GM18868 (cell line): Measurements from ENCODE around the gene FRYL.

ENCODE experiments used
- ATAC-seq: cut with Tn5 transposase; IDR thresholded peaks from one replicate; pipeline ENCODE4 v1.9.1; 2021; ENCODE audit warnings: mild to moderate bottlenecking, moderate library complexity; ENCODE audit not compliant: unreplicated experiment

Gene FRYL

DNA sequence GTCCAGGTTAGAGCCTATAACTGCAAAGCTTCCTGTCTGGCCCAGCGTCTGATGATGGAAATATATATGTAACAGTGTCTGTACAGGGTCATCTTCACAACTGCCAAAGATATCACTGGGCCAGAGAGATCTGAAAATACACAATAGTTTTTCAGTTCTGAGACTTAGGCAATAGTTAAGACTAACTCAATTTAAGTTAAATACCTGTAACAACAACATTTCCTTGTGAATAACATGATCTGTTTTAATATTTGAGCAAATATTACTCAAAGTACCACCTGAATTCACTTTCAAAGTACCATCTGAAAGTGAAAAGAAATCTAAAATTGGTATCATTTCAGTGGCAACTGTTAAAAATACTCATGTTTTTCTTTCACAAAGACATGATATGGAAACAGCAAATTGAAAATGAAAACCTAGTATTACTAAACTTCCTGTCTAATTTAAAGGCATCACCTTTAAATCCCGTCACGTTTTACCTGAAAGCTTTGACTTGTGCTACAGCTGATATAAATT, 280.5 kb downstream of the FRYL start:
- peak; percentile 84 for ATAC-seq

GRCh38 chr4:48498895-48499294, 281.2 kb downstream of the FRYL start:
- ATAC-seq = no peak

- ATAC-seq = no peak
Observed at GRCh38 chr4:48495941-48496340, 284.1 kb downstream of the FRYL start.

DNA sequence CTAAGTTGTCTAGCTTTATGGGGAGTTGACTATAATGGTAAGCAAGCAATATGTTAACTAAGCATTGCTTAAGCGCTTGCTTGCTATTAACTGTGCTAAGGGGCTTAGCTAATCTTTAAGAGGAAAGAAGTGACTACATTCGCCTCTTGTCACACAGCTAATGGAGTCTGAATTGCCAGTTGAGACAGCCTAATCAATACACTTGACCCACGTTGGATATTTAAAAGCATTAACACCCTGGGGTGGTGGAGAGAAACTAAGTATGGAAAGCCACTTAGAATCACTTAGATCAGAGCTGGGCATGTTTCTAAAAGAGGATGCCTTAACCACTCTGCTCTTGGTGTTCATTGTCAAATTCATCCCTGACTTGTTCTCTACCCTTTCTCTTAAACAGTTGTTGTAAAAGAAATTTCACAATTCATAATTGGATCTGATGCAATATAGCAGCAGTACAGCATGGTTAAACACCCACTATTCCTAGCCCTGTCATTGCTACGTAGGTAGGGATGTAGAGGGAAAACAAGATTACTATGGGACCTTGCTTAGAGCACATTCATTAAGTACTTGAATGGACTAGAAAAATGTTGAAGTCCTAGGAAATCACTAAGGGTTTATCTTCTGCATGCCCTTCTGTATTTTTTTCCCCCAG, 286.5 kb downstream of the FRYL start:
- ATAC-seq = no peak

DNA sequence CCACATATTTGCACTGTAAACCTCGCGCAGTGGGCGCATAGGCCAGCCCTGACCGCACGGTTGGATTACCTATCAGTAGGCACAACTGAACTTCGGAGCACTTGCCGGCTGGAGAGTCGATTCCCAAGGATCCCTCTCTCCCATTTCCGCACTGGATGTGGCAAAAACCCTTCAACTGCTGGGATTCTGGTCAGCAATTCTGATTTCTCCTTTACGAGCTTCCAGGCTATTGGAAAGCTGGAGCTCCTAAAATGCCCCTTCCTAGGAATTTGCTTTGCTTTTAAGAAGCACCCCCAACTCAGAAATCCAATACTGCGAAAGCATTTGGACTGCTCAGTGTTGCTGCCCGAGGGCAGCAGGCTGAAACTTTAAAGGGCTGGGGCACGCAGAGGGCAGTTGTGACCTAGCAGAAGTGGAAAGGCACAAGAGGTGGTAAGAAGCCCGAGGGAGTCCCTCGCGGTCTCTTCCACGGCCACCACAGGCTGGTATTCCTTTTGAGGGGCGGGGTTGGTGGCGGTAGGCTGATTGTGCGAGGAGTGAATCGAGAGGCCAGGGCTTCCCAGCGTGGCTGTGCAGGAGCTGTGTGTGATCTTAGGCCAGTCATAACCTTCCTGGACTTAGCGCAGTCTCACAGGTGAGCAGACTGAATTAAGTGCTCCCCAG, 288.4 kb downstream of the FRYL start:
- ATAC-seq = no peak

GRCh38 chr4:48490680-48491513, 289.2 kb downstream of the FRYL start:
- no peak for ATAC-seq

DNA sequence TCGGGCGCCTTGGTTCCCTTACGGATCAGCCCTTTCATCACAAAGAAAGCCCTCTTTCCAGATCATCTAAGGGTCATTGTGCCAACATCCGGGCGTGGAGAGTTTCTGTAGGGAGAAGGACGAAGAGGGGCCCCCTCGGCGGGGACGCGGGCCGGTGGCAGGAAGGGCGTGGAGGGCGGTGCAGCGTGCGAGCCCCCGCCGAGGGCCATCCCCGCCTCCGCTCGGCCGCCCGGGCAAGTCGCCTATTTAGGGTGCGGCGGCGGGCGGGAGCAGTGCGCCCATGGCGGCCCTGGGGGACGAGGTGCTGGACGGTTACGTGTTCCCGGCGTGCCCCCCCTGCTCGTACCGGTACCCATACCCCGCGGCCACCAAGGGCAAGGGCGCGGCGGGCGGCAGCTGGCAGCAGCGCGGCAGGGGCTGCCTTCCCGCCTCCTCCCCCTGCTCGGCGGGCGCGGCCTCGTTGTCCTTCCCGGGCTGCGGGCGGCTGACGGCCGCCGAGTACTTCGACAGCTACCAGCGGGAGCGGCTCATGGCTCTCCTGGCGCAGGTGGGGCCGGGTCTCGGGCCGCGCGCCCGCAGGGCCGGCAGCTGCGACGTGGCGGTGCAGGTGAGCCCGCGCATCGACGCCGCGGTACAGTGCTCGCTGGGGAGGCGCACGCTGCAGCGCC, 289.9 kb downstream of the FRYL start, which contains the start of gene ZAR1:
Gene ZAR1 (plus strand): TSS at position 241 of the 668 bp plus-strand sequence. CDS start 40 bp downstream, at position 281.
- ATAC-seq = no peak

GRCh38 chr4:48489683-48490011, 290.4 kb downstream of the FRYL start:
- ATAC-seq = no peak

DNA sequence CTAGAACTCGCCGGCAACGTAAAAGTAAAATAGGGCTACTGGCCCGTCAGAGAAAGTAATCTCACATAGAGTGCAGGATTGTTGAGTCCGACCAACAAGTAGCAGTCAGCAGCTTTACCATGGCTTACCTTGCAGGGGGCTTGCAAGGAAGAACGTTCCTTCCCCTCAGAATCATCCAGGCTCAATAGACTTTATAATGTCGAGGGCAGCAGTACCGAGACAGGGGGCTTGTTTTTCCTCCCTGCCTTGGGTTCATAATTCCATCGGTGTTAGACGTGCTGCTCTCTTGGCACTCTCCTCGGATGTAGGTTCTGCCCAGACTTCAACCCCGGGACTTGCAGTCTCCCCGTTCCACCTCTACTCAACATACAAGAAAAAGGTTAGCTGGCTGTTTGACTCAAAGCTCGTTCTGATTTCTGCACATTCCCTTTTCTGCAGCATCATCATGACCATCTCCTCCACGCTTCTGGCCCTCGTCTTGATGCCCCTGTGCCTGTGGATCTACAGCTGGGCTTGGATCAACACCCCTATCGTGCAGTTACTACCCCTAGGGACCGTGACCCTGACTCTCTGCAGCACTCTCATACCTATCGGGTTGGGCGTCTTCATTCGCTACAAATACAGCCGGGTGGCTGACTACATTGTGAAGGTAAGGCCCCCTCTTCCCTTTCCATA, 295.4 kb downstream of the FRYL start:
- no peak for ATAC-seq

DNA sequence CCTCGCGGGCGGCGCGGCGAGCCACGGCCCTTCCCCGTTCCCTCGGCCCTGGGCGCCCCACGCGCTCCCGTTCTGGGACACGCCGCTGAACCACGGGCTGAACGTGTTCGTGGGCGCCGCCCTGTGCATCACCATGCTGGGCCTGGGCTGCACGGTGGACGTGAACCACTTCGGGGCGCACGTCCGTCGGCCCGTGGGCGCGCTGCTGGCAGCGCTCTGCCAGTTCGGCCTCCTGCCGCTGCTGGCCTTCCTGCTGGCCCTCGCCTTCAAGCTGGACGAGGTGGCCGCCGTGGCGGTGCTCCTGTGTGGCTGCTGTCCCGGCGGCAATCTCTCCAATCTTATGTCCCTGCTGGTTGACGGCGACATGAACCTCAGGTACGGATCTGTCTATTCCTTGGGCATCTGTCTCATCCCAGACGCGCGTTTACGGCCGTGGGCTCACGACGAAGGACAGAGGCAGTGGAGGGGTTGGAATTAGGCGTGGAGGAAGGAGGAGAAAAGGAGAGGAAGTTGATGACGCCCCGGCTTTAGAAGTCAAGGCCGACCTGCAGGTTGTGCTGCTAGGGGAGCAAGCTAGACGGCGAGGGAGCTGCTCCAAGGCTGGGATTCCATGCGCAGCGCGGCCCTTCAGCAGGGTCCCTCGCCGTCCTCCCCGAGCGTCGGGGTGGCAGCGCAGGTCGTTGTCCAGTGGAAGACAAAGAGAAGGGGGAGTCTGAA, 296.1 kb downstream of the FRYL start:
- ATAC-seq = no peak

GRCh38 chr4:48483006-48483776, 296.9 kb downstream of the FRYL start, which contains the start of gene SLC10A4:
SLC10A4 (plus strand) TSS chr4:48483343; CDS start chr4:48483562, 219 bp downstream.
- ATAC-seq = no peak

DNA sequence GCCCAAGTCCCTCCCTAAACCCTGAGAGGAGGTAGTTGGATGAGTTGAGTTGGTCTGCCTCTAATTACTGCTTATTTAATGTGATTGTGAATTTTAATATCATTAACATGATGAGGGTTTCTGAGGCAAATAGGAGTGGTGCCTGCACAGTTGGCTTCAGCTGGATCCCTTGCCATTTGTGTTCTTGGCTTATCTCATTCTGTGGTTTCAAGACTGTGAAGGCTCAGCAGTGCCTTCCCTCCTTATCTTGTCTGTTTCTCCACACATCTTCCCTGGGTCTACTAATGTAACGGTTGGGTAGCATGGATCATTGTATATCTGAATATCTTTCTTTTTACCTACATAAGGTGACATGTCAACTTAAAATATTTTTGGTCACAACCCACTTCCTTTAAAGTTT, 298.5 kb downstream of the FRYL start:
- no peak for ATAC-seq

DNA sequence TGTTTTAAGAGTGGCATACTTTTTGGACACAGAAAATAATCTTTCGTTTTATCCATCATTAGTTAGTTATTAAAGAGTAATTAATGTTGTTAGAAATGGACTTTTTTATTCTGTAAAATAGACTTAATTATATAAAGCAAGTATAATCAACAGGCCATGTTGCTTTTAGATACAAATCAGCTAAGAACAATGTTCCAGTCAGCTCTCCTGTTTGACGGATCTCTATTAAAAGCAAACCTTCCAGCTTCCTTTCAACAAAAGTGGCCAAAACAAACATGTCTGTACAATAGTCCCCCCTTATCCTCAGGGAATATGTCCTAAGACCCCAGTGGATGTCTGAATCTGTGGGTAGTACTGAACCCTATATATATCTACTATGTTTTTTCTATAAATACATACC, 301.8 kb downstream of the FRYL start:
- no peak for ATAC-seq

DNA sequence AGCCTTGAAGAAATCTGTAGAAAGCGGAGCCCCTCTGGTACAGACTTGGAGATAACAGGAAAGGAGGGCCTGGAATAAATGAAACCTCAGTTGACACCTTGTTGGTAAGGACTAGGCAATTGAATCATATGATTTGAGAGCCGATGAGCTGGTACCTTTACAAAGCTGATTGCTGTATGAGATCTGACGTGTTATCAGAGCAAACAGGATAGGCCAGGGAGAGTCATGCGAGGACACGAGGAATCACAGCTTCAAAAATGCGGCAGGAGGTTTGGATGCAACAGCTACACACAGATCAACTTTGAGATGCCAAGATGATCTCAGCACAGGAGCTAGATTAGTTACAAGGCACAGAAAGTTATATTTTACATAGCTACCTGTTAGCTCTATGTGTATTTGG, 304.3 kb downstream of the FRYL start:
- ATAC-seq = no peak

- ATAC-seq = no peak
Observed at GRCh38 chr4:48472794-48473193, 307.3 kb downstream of the FRYL start.

- no peak for ATAC-seq
Observed at GRCh38 chr4:48470570-48470969, 309.5 kb downstream of the FRYL start.

DNA sequence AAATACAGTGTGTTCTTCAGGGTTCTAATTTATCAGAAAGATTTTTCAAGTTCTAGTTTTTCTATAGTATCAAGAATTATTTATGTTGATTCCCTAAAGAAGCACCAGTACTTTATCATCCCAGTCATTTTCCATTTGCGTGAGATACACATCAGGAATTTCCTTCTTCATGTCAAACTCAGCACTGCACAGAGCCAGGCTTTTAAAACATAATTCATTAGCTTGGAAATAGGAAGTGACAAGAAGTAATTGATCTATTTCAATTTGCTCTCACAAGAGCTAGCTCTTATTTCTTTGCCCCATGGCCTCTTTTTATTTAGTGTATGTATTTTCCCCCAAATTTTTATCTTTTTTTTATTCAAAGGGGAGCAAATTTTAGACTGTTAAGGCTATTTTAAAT, 309.9 kb downstream of the FRYL start:
- no peak for ATAC-seq

- ATAC-seq = no peak
Observed at GRCh38 chr4:48467891-48468290, 312.2 kb downstream of the FRYL start.

GRCh38 chr4:48467442-48467841, 312.6 kb downstream of the FRYL start:
- no peak for ATAC-seq
